Measurements from ENCODE around the gene NLGN1.

The NLGN1 gene

GRCh38 chr3:173800154-173800553 lies 402.6 kb downstream of the NLGN1 start:
- FAIRE-seq (no peak), DNase-seq (ENCODE audit: insufficient read length, low spot score) (no peak)

- FAIRE-seq = no peak
- DNase-seq (ENCODE audit: insufficient read length, low spot score) = no peak
Observed at GRCh38 chr3:173814809-173815208, 417.3 kb downstream of the NLGN1 start.

- DNase-seq (ENCODE audit: insufficient read length, low spot score) (no peak), FAIRE-seq (no peak)
Observed at GRCh38 chr3:173819368-173819767, 421.8 kb downstream of the NLGN1 start.

GRCh38 chr3:173823911-173824460 lies 426.4 kb downstream of the NLGN1 start:
- FAIRE-seq = no peak

GRCh38 chr3:173825730-173826129 lies 428.2 kb downstream of the NLGN1 start:
- FAIRE-seq = no peak
- DNase-seq (ENCODE audit: insufficient read length, low spot score) = no peak

More at GRCh38 chr3:173823911-173824460, 426.4 kb downstream of the NLGN1 start:
- DNase-seq (ENCODE audit: insufficient read length, low spot score) = no peak

GRCh38 chr3:173826416-173826815 lies 428.9 kb downstream of the NLGN1 start:
- DNase-seq (ENCODE audit: insufficient read length, low spot score) (no peak), FAIRE-seq (no peak)

- no peak for FAIRE-seq
- DNase-seq (ENCODE audit: insufficient read length, low spot score) = no peak
Observed at GRCh38 chr3:173826901-173827609, 429.5 kb downstream of the NLGN1 start.

- DNase-seq (ENCODE audit: insufficient read length, low spot score) (no peak), FAIRE-seq (no peak)
Observed at GRCh38 chr3:173838644-173839043, 441.1 kb downstream of the NLGN1 start.

- no peak for FAIRE-seq
Observed at GRCh38 chr3:173839859-173840258, 442.3 kb downstream of the NLGN1 start.

GRCh38 chr3:173841334-173841733 lies 443.8 kb downstream of the NLGN1 start:
- FAIRE-seq = no peak
- no peak for DNase-seq (ENCODE audit: insufficient read length, low spot score)

More at GRCh38 chr3:173839859-173840258, 442.3 kb downstream of the NLGN1 start:
- DNase-seq (ENCODE audit: insufficient read length, low spot score) = no peak

- FAIRE-seq (no peak), DNase-seq (ENCODE audit: insufficient read length, low spot score) (no peak)
Observed at GRCh38 chr3:173843060-173843459, 445.5 kb downstream of the NLGN1 start.

GRCh38 chr3:173846584-173846983 lies 449.0 kb downstream of the NLGN1 start:
- no peak for FAIRE-seq
- DNase-seq (ENCODE audit: insufficient read length, low spot score) = no peak

- FAIRE-seq (no peak), DNase-seq (ENCODE audit: insufficient read length, low spot score) (no peak)
Observed at GRCh38 chr3:173849489-173849888, 451.9 kb downstream of the NLGN1 start.

- DNase-seq (ENCODE audit: insufficient read length, low spot score) (no peak), FAIRE-seq (no peak)
Observed at GRCh38 chr3:173857154-173857553, 459.6 kb downstream of the NLGN1 start.

GRCh38 chr3:173862701-173863100 lies 465.2 kb downstream of the NLGN1 start:
- no peak for FAIRE-seq
- no peak for DNase-seq (ENCODE audit: insufficient read length, low spot score)

- no peak for DNase-seq (ENCODE audit: insufficient read length, low spot score)
- FAIRE-seq = no peak
Observed at GRCh38 chr3:173863551-173863950, 466.0 kb downstream of the NLGN1 start.

GRCh38 chr3:173865900-173866498 lies 468.5 kb downstream of the NLGN1 start:
- DNase-seq (ENCODE audit: insufficient read length, low spot score) = no peak
- FAIRE-seq = no peak

GRCh38 chr3:173869766-173870165 lies 472.2 kb downstream of the NLGN1 start:
- DNase-seq (ENCODE audit: insufficient read length, low spot score) (no peak), FAIRE-seq (no peak)

- DNase-seq (ENCODE audit: insufficient read length, low spot score) (no peak), FAIRE-seq (no peak)
Observed at GRCh38 chr3:173870976-173871375, 473.4 kb downstream of the NLGN1 start.

GRCh38 chr3:173875790-173876189 lies 478.2 kb downstream of the NLGN1 start:
- DNase-seq (ENCODE audit: insufficient read length, low spot score) (no peak), FAIRE-seq (no peak)

GRCh38 chr3:173876476-173876875 lies 478.9 kb downstream of the NLGN1 start:
- DNase-seq (ENCODE audit: insufficient read length, low spot score) (no peak), FAIRE-seq (no peak)

- DNase-seq (ENCODE audit: insufficient read length, low spot score) (no peak), FAIRE-seq (no peak)
Observed at GRCh38 chr3:173887888-173888287, 490.3 kb downstream of the NLGN1 start.
